Ishikawa (cell line): ENCODE data around the gene PARD3.

Experiments used
- CREB1 ChIP-seq: IDR thresholded peaks from 2 replicates; pipeline ENCODE4 v1.6.1; 2012; ENCODE audit warnings: low read depth
- EGR1 ChIP-seq: IDR thresholded peaks from 2 replicates; pipeline ENCODE4 v1.6.1; 2012
- EP300 ChIP-seq: IDR thresholded peaks from 2 replicates; pipeline ENCODE4 v1.6.1; 2012; ENCODE audit warnings: borderline replicate concordance
- FOXM1 ChIP-seq: IDR thresholded peaks from 2 replicates; pipeline ENCODE4 v1.6.1; 2012; ENCODE audit warnings: low read depth, borderline replicate concordance
- NFIC ChIP-seq: IDR thresholded peaks from 2 replicates; pipeline ENCODE4 v1.6.1; 2012
- RAD21 ChIP-seq: IDR thresholded peaks from 2 replicates; pipeline ENCODE4 v1.6.1; 2012; ENCODE audit warnings: low read depth
- REST ChIP-seq: IDR thresholded peaks from 2 replicates; pipeline ENCODE4 v1.6.1; 2012; ENCODE audit warnings: low read depth, mild to moderate bottlenecking
- TAF1 ChIP-seq: IDR thresholded peaks from 2 replicates; pipeline ENCODE4 v1.6.1; 2012; ENCODE audit warnings: low read depth, mild to moderate bottlenecking
- TCF12 ChIP-seq: IDR thresholded peaks from 2 replicates; pipeline ENCODE4 v1.6.1; 2012; ENCODE audit warnings: low read depth
- YY1 ChIP-seq: IDR thresholded peaks from 2 replicates; pipeline ENCODE4 v1.6.1; 2012; ENCODE audit warnings: low read depth
- ZBTB7A ChIP-seq: IDR thresholded peaks from 2 replicates; pipeline ENCODE4 v1.6.1; 2012; ENCODE audit warnings: low read depth
- TF ChIP-seq, protein P1 (sequence below): IDR thresholded peaks from 2 replicates; pipeline ENCODE4 v1.6.1; 2012
- TF ChIP-seq, protein P2 (sequence below): IDR thresholded peaks from 2 replicates; pipeline ENCODE4 v1.6.1; 2012

GRCh38 chr10:34838366-34838900 lies 23.3 kb upstream of the PARD3 start:
- TF ChIP-seq EP300 (no peak), CREB1 (no peak), TAF1 (no peak), REST (no peak), YY1 (no peak), ZBTB7A (no peak), RAD21 (no peak), TCF12 (no peak), EGR1 (no peak), FOXM1 (no peak), NFIC (no peak)
- TF ChIP-seq, protein P1, sequence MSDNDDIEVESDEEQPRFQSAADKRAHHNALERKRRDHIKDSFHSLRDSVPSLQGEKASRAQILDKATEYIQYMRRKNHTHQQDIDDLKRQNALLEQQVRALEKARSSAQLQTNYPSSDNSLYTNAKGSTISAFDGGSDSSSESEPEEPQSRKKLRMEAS = no peak
- TF ChIP-seq, protein P2, sequence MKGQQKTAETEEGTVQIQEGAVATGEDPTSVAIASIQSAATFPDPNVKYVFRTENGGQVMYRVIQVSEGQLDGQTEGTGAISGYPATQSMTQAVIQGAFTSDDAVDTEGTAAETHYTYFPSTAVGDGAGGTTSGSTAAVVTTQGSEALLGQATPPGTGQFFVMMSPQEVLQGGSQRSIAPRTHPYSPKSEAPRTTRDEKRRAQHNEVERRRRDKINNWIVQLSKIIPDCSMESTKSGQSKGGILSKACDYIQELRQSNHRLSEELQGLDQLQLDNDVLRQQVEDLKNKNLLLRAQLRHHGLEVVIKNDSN = no peak
